Activated naive CD8-positive, alpha-beta T cell treated with anti-CD3 and anti-CD28 coated beads, Interleukin-2, amount 50 U/mL, for 24 hours (primary cell): ENCODE measurements around the gene RPL38.

ENCODE experiments used
- ATAC-seq: fragments of 150-1000 bp; cut with Tn5 transposase; one replicate; pipeline ENCODE4 v1.10.0; 2021
- DNase-seq: peaks from one replicate; pipeline ENCODE4 v3.0.0; 2021
- H3K27ac Mint-ChIP-seq: one replicate; pipeline ENCODE4 v1.8.0; 2021; ENCODE audit warnings: mild to moderate bottlenecking, mixed read lengths
- H3K27me3 Mint-ChIP-seq: one replicate; pipeline ENCODE4 v1.8.0; 2021; ENCODE audit warnings: mixed read lengths
- H3K36me3 Mint-ChIP-seq: one replicate; pipeline ENCODE4 v1.8.0; 2021; ENCODE audit warnings: low read depth, mixed read lengths
- H3K4me1 Mint-ChIP-seq: one replicate; pipeline ENCODE4 v1.8.0; 2021; ENCODE audit warnings: mixed read lengths
- H3K4me3 Mint-ChIP-seq: one replicate; pipeline ENCODE4 v1.8.0; 2021; ENCODE audit warnings: mild to moderate bottlenecking, moderate library complexity, mixed read lengths
- H3K9me3 Mint-ChIP-seq: one replicate; pipeline ENCODE4 v1.8.0; 2021; ENCODE audit warnings: mixed read lengths

RPL38 gene

DNA sequence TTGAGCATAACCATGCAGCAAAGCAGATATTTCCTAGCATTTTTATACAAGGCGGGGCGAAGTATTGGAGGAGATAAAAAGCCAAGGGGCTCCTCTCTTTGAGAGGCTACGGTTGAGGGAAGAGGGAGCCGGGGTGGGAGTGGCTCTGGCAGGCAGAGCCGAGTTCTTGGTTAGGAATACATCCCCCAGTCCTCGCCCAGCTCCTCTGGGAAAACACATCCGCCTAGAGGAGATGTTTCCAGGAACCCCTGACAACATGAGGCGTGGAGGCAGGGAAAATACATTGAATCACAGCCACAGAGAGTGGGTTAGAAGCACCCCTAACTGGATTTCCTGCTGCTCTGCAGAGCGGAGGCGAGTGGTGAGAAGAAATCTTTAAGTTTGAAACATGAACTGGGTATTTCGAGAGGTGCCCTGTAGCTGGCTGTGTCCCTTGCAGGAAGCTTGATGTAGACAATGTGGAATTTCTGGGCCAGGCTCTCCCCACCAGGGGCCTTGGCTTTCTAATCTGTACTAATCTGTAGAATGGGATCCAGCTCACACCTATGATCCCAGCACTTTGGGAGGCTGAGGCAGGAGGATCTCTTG is 37.2 kb downstream of the RPL38 start:
- no peaks in the 10 kb centered on the region for H3K36me3 Mint-ChIP-seq

DNA sequence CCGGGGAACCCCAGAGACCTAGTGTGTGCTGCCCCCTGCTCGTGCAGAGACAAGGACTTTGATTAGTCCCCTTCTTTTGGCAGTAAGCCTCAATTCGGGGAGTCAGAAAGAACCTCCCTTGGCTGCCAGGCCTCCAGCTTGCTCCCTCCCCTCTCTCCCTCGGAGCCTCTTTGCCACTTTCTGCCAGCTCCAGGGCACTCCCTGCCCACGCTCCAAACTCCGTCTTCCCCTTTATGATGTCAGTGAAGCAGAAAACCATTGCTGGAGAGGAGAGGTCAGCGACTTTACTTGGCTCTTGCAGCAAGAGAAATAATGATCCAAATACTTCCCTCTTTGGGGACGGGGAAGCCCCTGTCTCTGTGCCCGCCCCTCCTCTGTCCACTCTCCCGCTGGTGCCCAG is 38.0 kb downstream of the RPL38 start:
- Mint-ChIP-seq H3K4me3 (no peak overlapping the region), H3K36me3 (peaks cover under 1% of the 10 kb centered on the region), H3K9me3 (no peaks in the 10 kb centered on the region)

More for the DNA sequence above, 37.2 kb downstream of the RPL38 start:
- no peak overlapping the region for H3K4me3 Mint-ChIP-seq
- no peak overlapping the region for H3K27ac Mint-ChIP-seq
- H3K9me3 Mint-ChIP-seq = no peaks in the 10 kb centered on the region
- no peaks in the 10 kb centered on the region for H3K27me3 Mint-ChIP-seq
- H3K4me1 Mint-ChIP-seq = no peaks in the 10 kb centered on the region
- DNase-seq (no peak), ATAC-seq (no peak)

DNA sequence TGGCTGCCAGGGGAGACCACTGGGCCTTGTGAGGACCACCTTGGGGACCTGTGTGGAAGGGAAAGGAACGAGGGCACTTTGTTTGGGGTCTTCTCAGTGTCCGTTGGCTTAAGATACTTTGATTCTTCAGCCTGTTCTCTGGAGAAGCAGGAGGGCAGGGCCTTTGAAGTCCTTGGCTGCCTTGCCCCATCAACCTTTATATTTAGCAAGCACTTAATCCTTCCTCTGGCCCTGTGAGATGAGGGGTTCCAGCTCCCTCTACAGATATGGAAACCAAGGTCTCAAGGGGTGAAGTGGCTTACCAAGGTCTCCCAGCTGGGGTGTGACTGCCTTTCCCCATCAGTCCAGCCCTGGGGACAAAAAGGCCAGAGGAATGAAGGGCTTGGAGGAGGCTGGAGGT is 38.4 kb downstream of the RPL38 start:
- no peak overlapping the region for H3K4me3 Mint-ChIP-seq
- no peaks in the 10 kb centered on the region for H3K27me3 Mint-ChIP-seq

More for the DNA sequence above, 38.0 kb downstream of the RPL38 start:
- no peaks in the 10 kb centered on the region for H3K27me3 Mint-ChIP-seq
- ATAC-seq (no peak), DNase-seq (no peak)
- H3K4me1 Mint-ChIP-seq = no peaks in the 10 kb centered on the region
- no peak overlapping the region for H3K27ac Mint-ChIP-seq

DNA sequence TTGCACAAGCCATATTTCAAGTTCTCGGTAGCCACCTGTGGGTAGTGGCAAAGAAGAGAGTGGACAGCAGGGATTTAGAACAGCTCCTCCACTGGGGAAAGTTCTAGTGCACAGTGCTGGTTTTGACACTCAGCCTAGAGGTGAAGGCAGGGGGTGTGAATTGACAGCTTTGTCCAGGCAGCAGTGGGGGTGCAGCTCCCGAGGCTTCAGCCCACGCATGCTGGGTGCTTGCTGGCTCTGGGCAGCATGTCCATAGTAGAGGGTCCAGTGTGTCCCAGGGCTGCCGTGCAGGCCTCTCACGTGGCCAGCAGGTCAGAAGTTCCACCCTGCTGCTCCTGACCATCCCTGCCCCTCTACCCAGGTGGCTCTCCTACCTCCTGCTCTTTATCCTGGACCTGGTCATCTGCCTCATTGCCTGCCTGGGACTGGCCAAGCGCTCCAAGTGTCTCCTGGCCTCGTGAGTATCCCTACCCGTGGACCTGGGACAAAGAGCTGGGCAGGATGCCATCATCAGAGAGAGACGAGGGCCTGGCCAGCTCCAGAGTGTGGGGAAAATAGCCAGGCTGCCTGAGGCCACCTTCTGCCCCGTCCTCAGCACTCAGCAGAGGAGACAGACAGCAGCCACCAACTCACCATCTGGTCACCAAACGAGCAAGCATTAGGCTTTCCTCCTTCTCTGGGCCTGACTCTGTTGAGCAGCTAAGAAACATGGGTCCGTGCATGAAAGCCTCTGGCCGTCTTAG is 39.7 kb downstream of the RPL38 start:
- Mint-ChIP-seq H3K4me3 (no peak overlapping the region), H3K4me1 (no peaks in the 10 kb centered on the region), H3K27ac (no peak overlapping the region), H3K9me3 (no peaks in the 10 kb centered on the region), H3K36me3 (peaks cover 3% of the 10 kb centered on the region), H3K27me3 (no peaks in the 10 kb centered on the region)
- ATAC-seq = no peak
- DNase-seq = no peak

More for the DNA sequence above, 38.4 kb downstream of the RPL38 start:
- Mint-ChIP-seq H3K36me3 (peaks cover 3% of the 10 kb centered on the region), H3K4me1 (no peaks in the 10 kb centered on the region), H3K9me3 (no peaks in the 10 kb centered on the region), H3K27ac (no peak overlapping the region)
- DNase-seq (no peak), ATAC-seq (no peak)

DNA sequence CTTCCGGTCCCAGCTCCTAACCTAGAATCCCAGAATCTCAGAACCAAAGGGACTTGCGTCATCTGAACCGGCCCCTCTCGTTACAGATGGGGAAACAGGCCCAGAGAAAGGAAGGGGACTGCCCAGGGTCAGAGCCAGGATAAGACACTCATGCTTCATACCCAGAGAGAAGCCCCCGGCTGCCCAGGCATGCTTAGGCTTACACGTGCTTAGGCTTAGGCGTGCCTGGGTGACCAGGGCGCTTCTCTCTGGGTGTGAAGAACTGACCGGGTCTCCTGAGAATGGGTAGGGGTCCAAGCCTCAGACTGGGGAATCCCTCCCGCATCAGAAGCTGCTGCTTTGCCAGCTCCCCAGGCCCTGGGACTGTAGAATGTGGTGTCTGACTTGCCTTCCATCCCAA is 40.6 kb downstream of the RPL38 start:
- ATAC-seq = no peak
- no peak for DNase-seq
- Mint-ChIP-seq H3K27me3 (no peaks in the 10 kb centered on the region), H3K9me3 (no peaks in the 10 kb centered on the region), H3K4me1 (no peaks in the 10 kb centered on the region), H3K36me3 (peaks cover 3% of the 10 kb centered on the region), H3K27ac (no peak overlapping the region), H3K4me3 (no peak overlapping the region)

DNA sequence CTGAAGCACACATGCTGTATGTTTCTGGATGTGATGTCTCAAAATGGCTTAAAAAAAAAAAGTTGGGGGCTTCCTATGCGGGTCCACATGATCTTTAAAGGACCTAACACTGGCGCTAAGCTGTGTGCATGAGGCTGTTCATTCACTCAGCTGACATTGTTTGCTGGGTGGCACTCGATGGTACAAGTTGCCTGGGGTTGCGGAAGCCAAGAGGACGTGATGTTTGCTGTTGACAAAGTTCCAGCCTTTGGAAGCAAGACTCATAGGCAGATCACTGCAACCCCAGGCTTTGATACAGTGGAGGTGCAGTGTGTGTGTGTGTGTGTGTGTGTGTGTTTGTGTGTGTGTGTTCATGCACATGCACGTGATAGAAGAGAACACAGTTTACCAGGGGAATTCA is 41.1 kb downstream of the RPL38 start:
- H3K36me3 Mint-ChIP-seq = peaks cover 3% of the 10 kb centered on the region
- H3K9me3 Mint-ChIP-seq = no peaks in the 10 kb centered on the region
- DNase-seq = no peak
- H3K4me1 Mint-ChIP-seq = no peaks in the 10 kb centered on the region
- H3K4me3 Mint-ChIP-seq = no peak overlapping the region
- ATAC-seq = no peak
- no peaks in the 10 kb centered on the region for H3K27me3 Mint-ChIP-seq
- no peak overlapping the region for H3K27ac Mint-ChIP-seq

DNA sequence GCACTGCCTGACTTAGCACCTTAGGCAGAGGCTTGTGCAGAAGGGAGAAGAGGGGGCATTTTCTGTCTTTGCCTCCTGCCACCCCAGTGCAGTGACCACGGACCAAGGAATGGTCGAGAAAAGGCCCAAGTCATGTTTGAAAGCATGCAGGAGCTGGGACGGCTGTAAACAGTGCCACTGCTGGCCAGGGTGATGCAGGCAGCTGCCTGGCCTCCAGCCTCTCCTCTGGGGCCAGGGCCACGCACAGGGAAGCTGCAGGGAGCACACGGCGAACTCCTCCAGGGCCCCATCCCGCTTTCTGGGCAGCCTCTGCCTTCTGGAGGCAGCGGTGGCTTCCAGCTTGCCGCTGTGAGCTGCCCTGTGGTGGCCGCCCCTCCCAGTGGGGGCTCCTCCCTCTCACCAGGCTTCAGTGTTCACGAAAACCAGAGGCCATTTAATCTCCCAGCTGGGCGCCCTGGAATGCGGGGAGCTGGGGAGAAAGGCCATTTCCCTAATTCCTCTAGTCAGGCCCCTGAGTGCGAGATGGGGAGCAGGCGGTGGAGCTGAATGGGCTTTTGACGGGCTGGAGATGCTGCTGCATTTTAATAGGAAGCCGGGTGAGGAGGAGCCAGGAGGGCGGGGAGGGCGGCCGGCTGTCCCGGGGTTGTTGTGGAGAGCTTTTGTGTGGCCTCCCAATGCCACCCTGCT is 41.8 kb downstream of the RPL38 start:
- Mint-ChIP-seq H3K27ac (no peak overlapping the region), H3K27me3 (no peaks in the 10 kb centered on the region), H3K4me3 (no peak overlapping the region), H3K4me1 (no peaks in the 10 kb centered on the region), H3K9me3 (no peaks in the 10 kb centered on the region), H3K36me3 (peaks cover 3% of the 10 kb centered on the region)
- no peak for ATAC-seq
- DNase-seq = no peak

DNA sequence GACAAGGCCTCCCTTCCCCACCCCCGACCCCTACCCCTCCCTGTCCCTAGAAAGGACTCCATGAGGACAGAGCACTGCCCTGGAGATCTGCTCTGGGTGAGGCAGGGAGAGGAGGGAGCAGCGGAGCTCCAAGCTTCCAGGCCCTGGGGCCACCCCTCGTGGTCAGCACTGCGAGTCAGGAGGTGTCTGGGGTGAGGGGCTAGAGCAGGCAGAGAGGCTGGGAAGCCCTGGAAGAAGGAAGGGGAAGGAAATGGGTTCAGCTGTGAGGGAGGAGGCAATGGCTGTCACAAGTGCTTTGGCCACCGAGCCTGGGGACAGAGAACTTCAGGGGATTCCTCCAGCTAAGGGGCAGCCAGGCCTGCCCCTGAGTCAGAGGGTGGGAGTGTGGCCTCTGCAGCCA is 42.4 kb downstream of the RPL38 start:
- Mint-ChIP-seq H3K9me3 (no peaks in the 10 kb centered on the region), H3K4me3 (no peak overlapping the region), H3K4me1 (no peaks in the 10 kb centered on the region), H3K36me3 (peaks cover 4% of the 10 kb centered on the region), H3K27me3 (no peaks in the 10 kb centered on the region), H3K27ac (no peak overlapping the region)
- no peak for DNase-seq
- ATAC-seq = no peak

DNA sequence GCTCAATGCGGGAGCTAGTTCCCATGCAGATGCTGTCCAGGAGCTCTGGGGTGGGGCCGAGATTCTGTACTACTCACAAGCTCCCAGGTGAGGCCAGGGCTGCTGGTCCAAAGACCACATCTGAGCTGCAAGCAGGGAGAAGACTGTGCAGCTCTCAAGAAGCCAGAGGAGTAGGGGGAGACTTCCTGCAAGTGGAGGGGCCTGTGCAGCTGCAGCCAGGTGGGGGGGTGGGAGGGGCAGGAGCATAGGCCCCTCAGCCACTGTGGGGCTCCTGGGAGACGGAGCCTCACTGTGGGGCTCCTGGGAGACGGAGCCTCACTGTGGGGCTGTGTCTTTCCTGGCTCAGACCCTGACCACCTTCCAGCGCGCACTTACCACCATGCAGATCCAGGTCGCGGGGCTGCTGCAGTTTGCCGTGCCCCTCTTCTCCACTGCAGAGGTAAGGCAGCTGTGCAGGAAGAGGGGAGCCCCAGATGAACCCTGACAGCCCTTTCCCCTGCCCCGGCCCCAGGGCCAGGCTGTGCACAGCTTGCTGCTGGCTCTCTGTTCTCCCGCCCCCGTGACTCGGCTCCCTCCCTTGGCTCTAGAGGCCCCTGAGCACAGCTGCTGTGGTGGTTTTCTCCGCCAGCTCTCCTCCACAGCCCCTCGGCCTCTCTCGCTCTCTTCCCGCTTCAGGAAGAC is 46.3 kb downstream of the RPL38 start:
- H3K27me3 Mint-ChIP-seq = no peaks in the 10 kb centered on the region
- no peak for DNase-seq
- H3K36me3 Mint-ChIP-seq = peaks cover 5% of the 10 kb centered on the region
- H3K4me3 Mint-ChIP-seq = no peak overlapping the region
- no peak for ATAC-seq
- H3K27ac Mint-ChIP-seq = no peak overlapping the region
- H3K4me1 Mint-ChIP-seq = no peaks in the 10 kb centered on the region
- H3K9me3 Mint-ChIP-seq = no peaks in the 10 kb centered on the region

DNA sequence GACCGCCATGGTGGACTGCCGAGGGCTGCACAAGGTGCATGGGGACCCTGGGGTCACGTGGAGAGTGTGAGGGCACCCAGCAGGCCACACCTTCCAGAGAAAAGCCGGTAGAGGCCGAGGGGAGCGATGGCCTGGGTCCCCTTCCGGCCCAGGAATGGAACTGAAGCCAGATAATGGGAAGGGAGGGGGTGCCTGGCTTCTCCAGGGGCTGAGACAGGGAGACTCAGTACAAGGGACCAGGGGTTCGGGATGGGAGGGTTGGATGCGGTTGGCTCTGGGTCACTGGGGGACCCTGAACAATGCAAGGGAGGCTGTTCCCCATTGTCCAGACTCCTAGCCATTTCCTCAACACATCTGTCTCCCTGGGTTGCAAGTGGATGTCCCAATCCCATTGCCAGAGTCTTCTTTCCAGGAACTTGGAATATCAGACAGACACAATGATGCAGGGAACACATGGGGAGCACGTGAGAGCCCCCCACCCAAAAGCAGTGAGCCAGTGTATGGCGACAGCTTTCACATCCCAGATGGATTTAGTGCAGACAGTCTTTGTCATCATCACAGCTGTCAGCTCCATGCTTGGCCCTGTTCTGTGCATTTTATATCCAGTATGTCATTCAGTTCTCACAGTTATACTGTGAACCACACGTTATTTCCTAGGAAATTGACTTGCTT is 47.0 kb downstream of the RPL38 start:
- Mint-ChIP-seq H3K4me3 (no peak overlapping the region), H3K9me3 (no peaks in the 10 kb centered on the region), H3K36me3 (peaks cover 5% of the 10 kb centered on the region), H3K27ac (no peak overlapping the region), H3K27me3 (no peaks in the 10 kb centered on the region), H3K4me1 (no peaks in the 10 kb centered on the region)
- ATAC-seq (no peak), DNase-seq (no peak)

DNA sequence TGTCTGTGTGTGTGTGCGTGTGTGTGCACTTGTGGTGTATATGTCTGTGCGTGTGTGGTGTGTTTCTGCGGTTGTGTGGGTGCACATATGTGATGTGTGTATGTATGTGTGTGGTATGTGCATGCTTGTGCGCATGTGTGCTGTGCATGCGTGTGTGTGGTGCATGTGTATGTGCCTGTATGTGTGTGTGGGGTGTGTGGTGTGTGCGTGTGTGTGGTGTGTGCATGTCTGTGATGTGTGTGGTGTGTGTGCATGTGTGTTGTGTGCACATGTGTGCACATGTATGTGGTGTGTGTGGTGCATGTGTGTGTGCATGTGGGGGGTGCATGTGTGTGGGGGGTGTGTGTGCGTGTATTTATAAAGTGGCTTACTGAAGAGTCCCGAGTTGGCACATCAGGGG is 47.6 kb downstream of the RPL38 start:
- DNase-seq (no peak), ATAC-seq (no peak)
- H3K27ac Mint-ChIP-seq = no peak overlapping the region
- H3K27me3 Mint-ChIP-seq = no peaks in the 10 kb centered on the region
- no peaks in the 10 kb centered on the region for H3K9me3 Mint-ChIP-seq
- H3K36me3 Mint-ChIP-seq = peaks cover 5% of the 10 kb centered on the region
- H3K4me1 Mint-ChIP-seq = no peaks in the 10 kb centered on the region
- no peak overlapping the region for H3K4me3 Mint-ChIP-seq

DNA sequence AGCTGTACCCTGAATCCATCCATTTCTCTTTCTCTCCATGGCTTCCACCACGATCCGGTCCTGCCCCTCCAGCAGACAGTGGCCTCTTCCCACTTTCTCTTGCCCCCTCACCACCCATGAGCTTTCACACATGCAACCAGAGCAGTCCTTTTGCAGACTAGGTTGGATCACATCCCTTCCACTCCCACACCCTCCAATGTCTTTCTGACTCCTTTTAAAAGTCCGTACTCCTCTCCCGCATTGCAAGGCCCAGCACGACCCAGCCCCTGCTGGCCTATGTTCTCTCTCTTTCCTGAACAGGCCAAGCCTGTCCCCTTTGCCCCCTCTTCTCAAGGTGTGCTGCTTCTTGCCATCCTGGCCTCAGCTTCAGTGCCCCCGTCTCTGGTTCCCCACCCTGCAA is 48.1 kb downstream of the RPL38 start:
- Mint-ChIP-seq H3K4me1 (no peaks in the 10 kb centered on the region), H3K36me3 (peaks cover 3% of the 10 kb centered on the region), H3K4me3 (no peak overlapping the region), H3K27ac (no peak overlapping the region), H3K9me3 (no peaks in the 10 kb centered on the region), H3K27me3 (no peaks in the 10 kb centered on the region)
- DNase-seq (no peak), ATAC-seq (no peak)

DNA sequence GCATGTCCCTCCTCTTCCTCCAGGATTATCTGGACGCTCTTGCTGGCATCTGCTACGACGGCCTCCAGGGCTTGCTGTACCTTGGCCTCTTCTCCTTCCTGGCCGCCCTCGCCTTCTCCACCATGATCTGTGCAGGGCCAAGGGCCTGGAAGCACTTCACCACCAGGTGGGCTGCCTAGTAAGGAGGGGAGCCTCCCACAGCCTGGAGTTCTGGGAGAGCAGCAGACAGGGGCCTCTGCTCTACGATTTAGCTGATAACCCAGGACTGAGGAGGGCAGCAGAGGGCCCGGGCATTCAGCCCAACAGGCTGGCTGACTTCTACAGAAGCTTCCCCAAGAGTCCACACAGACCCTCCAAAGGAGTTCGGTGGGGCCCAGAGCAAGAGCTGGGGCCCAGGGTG is 48.7 kb downstream of the RPL38 start:
- Mint-ChIP-seq H3K36me3 (peaks cover 2% of the 10 kb centered on the region), H3K27ac (no peak overlapping the region), H3K4me1 (no peaks in the 10 kb centered on the region), H3K4me3 (no peak overlapping the region), H3K27me3 (no peaks in the 10 kb centered on the region), H3K9me3 (no peaks in the 10 kb centered on the region)
- ATAC-seq = no peak
- no peak for DNase-seq

DNA sequence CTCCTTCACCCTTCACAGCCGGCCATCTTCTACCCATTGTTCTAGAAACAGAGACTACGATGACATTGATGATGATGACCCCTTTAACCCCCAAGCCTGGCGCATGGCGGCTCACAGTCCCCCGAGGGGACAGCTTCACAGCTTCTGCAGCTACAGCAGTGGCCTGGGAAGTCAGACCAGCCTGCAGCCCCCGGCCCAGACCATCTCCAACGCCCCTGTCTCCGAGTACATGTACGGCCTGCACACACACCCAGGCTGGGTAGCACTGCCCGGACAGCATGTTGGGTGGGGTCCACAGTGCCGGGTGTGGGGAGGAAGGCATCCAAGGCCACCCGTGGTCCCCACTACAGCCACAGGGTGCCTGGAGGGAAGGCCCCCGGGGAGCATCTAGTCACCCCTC is 49.6 kb downstream of the RPL38 start:
- Mint-ChIP-seq H3K4me1 (no peaks in the 10 kb centered on the region), H3K27ac (no peak overlapping the region), H3K9me3 (no peaks in the 10 kb centered on the region), H3K27me3 (no peaks in the 10 kb centered on the region), H3K4me3 (no peak overlapping the region), H3K36me3 (peaks cover 2% of the 10 kb centered on the region)
- ATAC-seq (no peak), DNase-seq (no peak)
